ENCODE results near the gene CLEC4G.
A peak's percentile ranks its signal among the peaks of the same experiment; 100 is the strongest.

CLEC4G gene

DNA sequence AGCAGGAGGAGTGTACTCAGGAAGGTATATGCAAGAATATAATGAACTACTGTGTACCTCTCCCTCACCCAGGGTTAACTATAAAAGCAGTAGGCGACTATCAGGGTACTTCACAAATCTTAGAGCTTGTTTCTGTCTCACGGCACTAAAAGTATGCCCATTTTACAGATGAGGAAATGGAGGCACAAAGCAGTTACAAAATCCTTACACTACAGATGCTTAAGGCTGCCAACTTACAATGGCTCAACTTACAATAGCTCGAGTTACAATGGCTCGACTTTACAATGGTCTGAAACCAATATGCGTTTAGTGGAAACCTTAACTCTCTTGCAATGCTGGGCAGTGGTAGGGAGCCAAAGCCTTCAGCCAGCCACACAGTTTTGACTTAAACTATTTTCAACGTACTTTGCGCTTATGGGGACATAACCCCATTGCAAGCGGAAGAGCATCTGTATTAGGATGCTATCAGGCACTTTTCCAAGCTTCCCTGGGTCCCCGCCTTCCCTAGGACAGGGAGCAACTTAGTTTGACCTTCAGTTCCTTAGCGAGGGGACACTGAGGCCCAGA, 34.1 kb downstream of the CLEC4G start:
- DNase-seq (ENCODE audit: low read depth), result no peak

GRCh38 chr19:7694499-7694898, 37.4 kb downstream of the CLEC4G start:
- no peak for DNase-seq (ENCODE audit: low read depth)

GRCh38 chr19:7692417-7693088, 39.4 kb downstream of the CLEC4G start:
- no peak for DNase-seq (ENCODE audit: low read depth)

DNA sequence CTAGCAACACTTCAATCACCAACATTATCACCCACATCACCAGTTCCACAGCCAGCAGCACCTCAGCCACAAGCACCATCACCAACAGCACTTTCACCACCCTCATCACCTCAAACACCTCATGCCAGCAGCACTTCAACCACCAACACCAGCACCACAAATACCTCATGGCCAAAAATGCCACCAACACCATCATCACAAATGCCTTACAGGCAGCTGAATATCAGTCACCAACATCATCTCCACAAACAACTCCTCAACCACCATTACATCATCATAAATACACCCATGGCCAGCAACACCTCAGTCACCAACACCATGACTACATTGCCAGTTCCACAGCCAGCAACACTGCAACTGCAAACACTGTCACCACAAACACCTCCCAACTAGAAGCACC, 40.4 kb downstream of the CLEC4G start:
- no peak for DNase-seq (ENCODE audit: low read depth)

- DNase-seq (ENCODE audit: low read depth), result no peak
Observed at GRCh38 chr19:7690779-7691258, 41.1 kb downstream of the CLEC4G start.

DNA sequence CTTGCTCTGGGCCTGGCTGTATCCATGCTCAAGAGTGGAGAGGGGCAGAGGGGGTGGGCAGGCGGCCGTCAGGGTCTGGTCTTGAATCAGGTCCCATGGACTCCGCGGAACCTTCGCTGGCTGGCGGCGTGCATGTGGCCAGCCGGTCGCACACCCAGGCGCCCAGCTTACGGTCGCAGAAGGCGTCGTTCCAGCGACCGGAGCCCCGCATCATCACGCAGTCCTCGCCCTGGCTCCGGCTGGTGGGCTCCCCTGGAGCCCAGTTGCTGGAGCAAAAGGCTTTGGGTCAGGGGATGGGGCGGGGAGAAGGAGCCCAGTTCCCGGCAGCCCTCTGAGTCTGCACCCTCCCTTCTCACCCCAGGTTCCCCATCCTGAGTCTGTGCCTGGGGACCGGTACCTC, 42.7 kb downstream of the CLEC4G start:
- DNase-seq (ENCODE audit: low read depth), result no peak

DNA sequence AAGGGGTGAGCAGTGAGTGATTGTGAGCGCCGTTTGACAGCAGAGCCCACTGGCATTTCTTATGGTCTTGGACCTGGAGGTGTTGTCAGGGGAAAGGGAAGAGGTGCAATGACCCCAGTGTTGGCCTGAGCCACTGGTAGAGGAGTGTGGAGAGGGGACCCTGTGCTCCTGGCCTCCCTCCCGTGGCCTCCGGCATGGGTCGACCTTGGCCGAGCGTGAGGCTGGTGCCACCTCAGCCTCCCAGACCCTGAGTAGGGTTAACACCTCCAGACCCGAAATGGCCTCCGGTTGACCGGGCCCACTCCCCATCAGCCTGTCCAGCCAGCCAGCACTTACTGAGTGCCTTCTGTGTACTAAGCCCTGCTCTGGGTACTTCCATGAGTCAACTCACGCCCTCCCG, 44.7 kb downstream of the CLEC4G start:
- DNase-seq (ENCODE audit: low read depth), result no peak

DNA sequence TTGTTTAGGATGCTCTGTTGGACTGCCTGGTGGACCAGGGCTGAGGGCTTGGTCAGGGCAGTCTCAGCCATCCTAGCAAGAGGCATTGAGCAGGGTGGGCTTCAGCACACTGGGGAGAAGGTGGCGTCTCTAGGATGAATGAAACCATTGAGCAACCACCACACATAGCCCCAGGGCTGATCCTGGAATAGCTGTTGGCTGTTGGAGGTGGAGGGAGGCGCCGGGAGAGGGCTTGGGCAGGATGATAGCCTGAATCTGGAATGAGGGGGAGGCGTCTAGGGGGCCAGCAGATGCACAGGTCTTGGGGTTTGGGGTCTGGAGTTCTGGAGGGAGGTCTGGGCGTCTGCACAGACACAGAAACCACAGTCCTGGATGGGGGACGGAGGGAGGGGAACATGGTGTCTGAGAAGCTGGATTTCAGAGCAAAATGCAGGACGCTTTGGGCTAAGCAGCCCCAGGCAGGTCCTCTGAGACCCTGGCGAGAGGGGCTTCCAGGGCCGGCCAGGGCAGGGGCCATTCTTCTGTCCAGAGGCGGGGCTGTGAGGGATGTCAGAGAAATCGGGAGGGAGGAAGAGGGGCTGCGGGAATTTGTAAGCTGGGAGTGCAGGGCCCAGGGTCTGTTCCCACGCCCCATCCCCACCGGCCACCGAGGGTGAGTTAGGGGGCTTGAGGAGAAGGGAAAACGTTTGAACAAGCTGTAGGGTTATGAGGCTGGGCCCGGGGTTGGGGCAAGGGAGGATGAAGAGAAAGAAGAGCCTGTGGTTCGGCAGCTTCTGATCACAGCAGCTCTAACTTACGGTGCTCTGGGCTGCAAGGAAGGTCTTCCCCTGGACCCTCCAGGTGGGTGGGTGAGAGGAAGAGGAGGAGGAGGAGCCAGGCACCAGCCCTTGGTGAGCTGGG, 46.1 kb downstream of the CLEC4G start:
- DNase-seq (ENCODE audit: low read depth), result peak; percentile 14

GRCh38 chr19:7682175-7682855, 49.6 kb downstream of the CLEC4G start:
- no peak for DNase-seq (ENCODE audit: low read depth)

DNA sequence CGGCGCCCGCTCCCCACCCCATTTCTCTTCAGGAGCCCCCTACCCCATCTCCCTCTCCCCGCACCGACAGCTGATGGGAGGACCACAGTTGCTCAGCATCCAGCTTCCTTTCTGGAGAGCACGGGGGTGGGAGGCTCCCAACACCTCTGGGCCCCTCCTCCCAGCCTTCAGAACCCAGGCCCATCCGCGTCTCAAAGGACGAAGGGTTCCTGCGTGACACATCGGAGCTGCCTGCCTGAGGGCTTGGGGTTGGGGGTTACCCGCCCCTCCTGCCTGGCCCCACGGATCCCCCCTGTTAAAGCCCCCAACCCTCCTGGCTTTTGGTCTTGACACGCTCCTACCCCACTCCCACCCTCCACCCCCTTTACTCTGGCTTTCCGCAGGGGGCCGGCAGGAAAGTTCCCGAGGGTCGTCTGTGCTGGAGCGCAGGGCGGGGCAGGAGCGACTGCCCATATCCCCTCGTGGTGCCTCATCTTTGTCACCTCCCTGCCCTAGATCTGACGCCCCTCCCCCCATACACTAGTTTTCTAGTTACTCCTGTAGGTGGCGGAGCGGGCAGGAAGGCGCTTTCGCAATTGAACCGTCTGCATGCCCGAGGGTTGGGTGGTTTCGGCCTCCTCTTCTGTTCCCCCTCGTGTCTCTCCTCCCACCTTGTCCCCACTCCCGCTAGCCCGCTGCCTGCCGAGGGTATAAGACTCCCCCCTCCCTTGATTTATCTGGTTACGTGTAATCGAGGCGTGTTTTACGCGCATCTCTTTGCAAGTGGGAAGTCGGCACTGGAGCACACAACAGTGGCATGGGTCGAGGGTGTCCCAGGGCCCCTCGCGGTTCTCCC, 50.4 kb downstream of the CLEC4G start:
- DNase-seq (ENCODE audit: low read depth), result peak; percentile 81

GRCh38 chr19:7680606-7681339, 51.1 kb downstream of the CLEC4G start, which contains the start of gene TRAPPC5:
TSS of gene TRAPPC5 (plus strand) at chr19:7680833. CDS start at chr19:7682254, 1,421 bp downstream.
- peak; percentile 80 for DNase-seq (ENCODE audit: low read depth)

GRCh38 chr19:7679771-7680605, 51.9 kb downstream of the CLEC4G start:
- no peak for DNase-seq (ENCODE audit: low read depth)

DNA sequence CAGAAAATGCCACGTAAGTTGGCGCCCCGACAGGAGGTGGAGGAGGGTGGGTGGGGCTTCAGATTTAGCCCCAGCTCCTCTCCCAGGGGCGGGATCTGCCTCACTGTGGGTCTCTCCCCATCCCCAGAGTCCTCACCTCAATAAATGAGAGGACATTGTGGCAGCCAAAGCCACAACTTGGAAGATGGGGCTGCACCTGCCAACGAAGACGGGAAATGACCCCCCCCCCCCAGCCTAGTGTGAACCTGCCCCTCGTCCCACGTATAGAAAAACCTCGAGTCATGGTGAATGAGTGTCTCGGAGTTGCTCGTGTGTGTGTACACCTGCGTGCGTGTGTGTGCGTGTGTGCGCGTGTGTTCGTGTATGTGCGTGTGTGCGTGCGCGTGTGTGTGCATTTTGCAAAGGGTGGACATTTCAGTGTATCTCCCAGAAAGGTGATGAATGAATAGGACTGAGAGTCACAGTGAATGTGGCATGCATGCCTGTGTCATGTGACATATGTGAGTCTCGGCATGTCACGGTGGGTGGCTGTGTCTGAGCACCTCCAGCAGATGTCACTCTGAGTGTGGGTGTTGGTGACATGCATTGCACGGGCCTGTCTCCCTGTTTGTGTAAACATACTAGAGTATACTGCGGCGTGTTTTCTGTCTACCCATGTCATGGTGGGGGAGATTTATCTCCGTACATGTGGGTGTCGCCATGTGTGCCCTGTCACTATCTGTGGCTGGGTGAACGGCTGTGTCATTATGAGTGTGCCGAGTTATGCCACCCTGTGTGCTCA, 52.7 kb downstream of the CLEC4G start:
- DNase-seq (ENCODE audit: low read depth), result peak; percentile 8

Data from EH (cell line).